H1 (cell line): ENCODE results near the gene STK11.

Source experiments
- ATF3 ChIP-seq: IDR thresholded peaks from 2 replicates; pipeline ENCODE4 v1.6.1; 2011; ENCODE audit warnings: low read depth, mild to moderate bottlenecking, low read length; ENCODE audit not compliant: insufficient read depth
- CHD2 ChIP-seq: IDR thresholded peaks from 2 replicates; pipeline ENCODE4 v1.6.1; 2012; ENCODE audit warnings: low read length, improper control_type of control experiment
- CTCF ChIP-seq, 3 experiments: IDR thresholded peaks; 1 replicate in 2 of 3; 2 replicates in 1 of 3; pipeline versions ENCODE4 v1.5.1 to v1.6.1; 2011; ENCODE audit warnings: low read length in 3 of 3, mild to moderate bottlenecking in 3 of 3, inconsistent platforms in 2 of 3, low read depth in 1 of 3, moderate library complexity in 1 of 3; ENCODE audit not compliant: insufficient read depth in 1 of 3; ENCODE audit errors: control extremely low read depth in 1 of 3
- EP300 ChIP-seq, 2 experiments: IDR thresholded peaks; 1 replicate in 1 of 2; 2 replicates in 1 of 2; pipeline ENCODE4 v1.6.1; 2011 to 2012; ENCODE audit warnings: low read depth in 2 of 2, low read length in 2 of 2, mild to moderate bottlenecking in 2 of 2, borderline replicate concordance in 1 of 2, inconsistent platforms in 1 of 2, moderate library complexity in 1 of 2
- EZH2 ChIP-seq: fragments of 200-600 bp; sonication (generic); IDR thresholded peaks from 2 replicates; pipeline ENCODE4 v1.7.1; 2012; ENCODE audit warnings: low read depth, mild to moderate bottlenecking, moderate library complexity, low read length, inconsistent platforms; ENCODE audit not compliant: severe bottlenecking
- GABPA ChIP-seq: IDR thresholded peaks from 2 replicates; pipeline ENCODE4 v1.6.1; 2011; ENCODE audit warnings: mild to moderate bottlenecking, low read length, moderate library complexity, borderline replicate concordance; ENCODE audit not compliant: insufficient read depth
- HDAC2 ChIP-seq, 2 experiments: fragments of 300-600 bp in 1 of 2; sonication (generic) in 1 of 2; IDR thresholded peaks; 2 replicates each; pipeline ENCODE4 v1.6.1; 2011 to 2012; ENCODE audit warnings: low read depth in 2 of 2, low read length in 2 of 2, mild to moderate bottlenecking in 2 of 2, moderate library complexity in 2 of 2, borderline replicate concordance in 1 of 2, inconsistent platforms in 1 of 2
- HDAC6 ChIP-seq: IDR thresholded peaks from one replicate; pipeline ENCODE4 v1.7.1; 2012; ENCODE audit warnings: low read depth, mild to moderate bottlenecking, inconsistent platforms, low read length, moderate library complexity
- POLR2A ChIP-seq, 2 experiments: IDR thresholded peaks; 1 replicate in 1 of 2; 2 replicates in 1 of 2; pipeline ENCODE4 v1.6.1; 2011; ENCODE audit warnings: low read depth in 2 of 2, low read length in 2 of 2, mild to moderate bottlenecking in 2 of 2; ENCODE audit errors: control extremely low read depth in 1 of 2
- RBBP5 ChIP-seq: IDR thresholded peaks from 2 replicates; pipeline ENCODE4 v1.7.1; 2012; ENCODE audit warnings: low read depth, mild to moderate bottlenecking, inconsistent platforms, low read length, moderate library complexity, borderline replicate concordance
- RNF2 ChIP-seq: fragments of 200-900, 300-1000 bp; sonication (generic); IDR thresholded peaks from 2 replicates; pipeline ENCODE4 v1.7.1; 2016; ENCODE audit warnings: borderline replicate concordance, low read depth, mild to moderate bottlenecking, antibody characterized with exemption, low read length; ENCODE audit not compliant: poor library complexity, severe bottlenecking; ENCODE audit errors: missing control alignments
- SIN3A ChIP-seq, 2 experiments: IDR thresholded peaks in 1 of 2; conservative IDR thresholded peaks in 1 of 2; 2 replicates each; pipeline ENCODE4 v1.6.1; 2011 to 2012; ENCODE audit warnings: low read length in 2 of 2, improper control_type of control experiment in 1 of 2, low read depth in 1 of 2, mild to moderate bottlenecking in 1 of 2
- ZNF274 ChIP-seq: IDR thresholded peaks from 2 replicates; pipeline ENCODE4 v1.7.0; 2012; ENCODE audit warnings: low read length, borderline replicate concordance; ENCODE audit errors: extremely low read depth

GRCh38 chr19:1163934-1164683 is 41.5 kb upstream of the STK11 start:
- TF ChIP-seq CTCF (IDR thresholded peaks at IDR 0.05; ENCODE audit: control extremely low read depth in 1 of 3, insufficient read depth in 1 of 3, low read depth in 1 of 3, low read length in 3 of 3) (no peak), CHD2 (no peak), POLR2A (IDR thresholded peaks at IDR 0.05; ENCODE audit: control extremely low read depth in 1 of 2, low read depth in 2 of 2, low read length in 2 of 2) (no peak), EZH2 (no peak), SIN3A (conservative IDR thresholded peaks at IDR 0.05 in 1 of 2, IDR thresholded peaks at IDR 0.05 in 1 of 2; ENCODE audit: low read depth in 1 of 2, low read length in 2 of 2) (no peak), RNF2 (no peak), HDAC2 (IDR thresholded peaks at IDR 0.05; ENCODE audit: borderline replicate concordance in 1 of 2, low read depth in 2 of 2, low read length in 2 of 2) (no peak), GABPA (no peak), EP300 (IDR thresholded peaks at IDR 0.05; ENCODE audit: borderline replicate concordance in 1 of 2, low read depth in 2 of 2, low read length in 2 of 2) (no peak), ATF3 (no peak), HDAC6 (no peak), ZNF274 (no peak), RBBP5 (no peak)
